ENCODE data around the gene LY86.

- TF ChIP-seq EZH2phosphoT487 (conservative IDR thresholded peaks at IDR 0.05; ENCODE audit: low read length) (no peak), CTCF (IDR thresholded peaks at IDR 0.05; ENCODE audit: insufficient read depth, low read length, poor library complexity, severe bottlenecking) (no peak)
Measured at GRCh38 chr6:6654599-6655575, 66.4 kb downstream of the LY86 start.

Data from SU-DHL-6 (cell line).